ENCODE measurements around the gene SLPI.

DNA sequence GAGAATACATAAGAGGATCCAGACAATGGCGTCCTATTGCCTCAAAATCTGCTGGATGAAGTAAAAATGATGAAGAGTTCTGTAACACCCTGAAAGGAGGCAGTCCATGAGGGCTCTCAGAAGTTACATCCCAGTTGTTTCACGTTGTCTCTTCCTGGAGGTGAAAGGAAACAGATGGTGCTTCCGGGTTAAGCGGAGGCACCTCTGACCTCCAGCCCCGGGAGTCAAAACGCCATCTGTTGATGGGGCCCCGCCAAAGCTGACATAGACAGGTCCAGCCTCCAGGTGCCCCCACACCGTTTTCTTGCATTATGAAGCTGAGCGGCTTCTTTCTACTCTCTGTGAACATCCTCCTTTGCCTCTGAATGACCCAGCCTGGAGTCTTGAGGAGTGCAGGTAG lies 23.7 kb downstream of the SLPI start:
- TF ChIP-seq YY1 (IDR thresholded peaks at IDR 0.05; ENCODE audit: insufficient read depth, insufficient read length): no peak
- TF ChIP-seq ZNF274 (IDR thresholded peaks at IDR 0.05; ENCODE audit: low read depth, low read length): no peak
